NCI-H187 treated with DMSO at 0.1 percent for 48 hours (cell line): Measurements from ENCODE around the gene GRWD1.
A peak's percentile ranks its signal among the peaks of the same experiment; 100 is the strongest.

Experiments
- DNase-seq: peaks from one replicate; lab custom pipeline; 2025; lab: John Stamatoyannopoulos, UW

The GRWD1 gene

GRCh38 chr19:48497728-48498594, 52.2 kb downstream of the GRWD1 start:
- no peak for DNase-seq

- DNase-seq: no peak
These were observed 53.0 kb downstream of the GRWD1 start for GRCh38 chr19:48498595-48499311.

GRCh38 chr19:48499316-48500090, 53.7 kb downstream of the GRWD1 start:
- DNase-seq: no peak

GRCh38 chr19:48500830-48501493, 55.2 kb downstream of the GRWD1 start:
- no peak for DNase-seq

GRCh38 chr19:48501494-48502349, 55.9 kb downstream of the GRWD1 start:
- peak; percentile 100 for DNase-seq

GRCh38 chr19:48502350-48503018, 56.7 kb downstream of the GRWD1 start:
- DNase-seq: no peak

- DNase-seq: no peak
These were observed 60.5 kb downstream of the GRWD1 start for GRCh38 chr19:48506138-48506733.
